Transverse colon (tissue), 4 donors: Measurements from ENCODE around the gene ARPC1A. TPM values are rescaled to one million over a fixed set of nuclear protein-coding genes. Genes with fewer than 3 reads are reported as not detected.
"Not testable (repeated sequence)": the region's sequence is repeated elsewhere in the genome, so short reads cannot be mapped to it uniquely, and the experiment has no call there.

Experiments
- DNase-seq: peaks from one replicate; pipeline ENCODE4 v3.0.0-alpha.2; 2019
- H3K27ac ChIP-seq, 4 donors: fragments of 200-600 bp; sonication (generic); 2 replicates each; pipeline ENCODE4 v1.5.1; 2016 to 2018; ENCODE audit warnings: inconsistent platforms in 4 of 4
- H3K27me3 ChIP-seq: fragments of 200-600 bp; sonication (generic); 2 replicates; pipeline ENCODE4 v1.5.1; 2017; ENCODE audit warnings: inconsistent platforms
- H3K36me3 ChIP-seq, 4 donors: fragments of 200-600 bp; sonication (generic); 2 replicates each; pipeline ENCODE4 v1.5.1; 2017 to 2019; ENCODE audit warnings: inconsistent platforms in 4 of 4
- H3K4me1 ChIP-seq, 4 donors: fragments of 200-600 bp; sonication (generic); 2 replicates each; pipeline ENCODE4 v1.5.1; 2017 to 2020; ENCODE audit warnings: inconsistent platforms in 4 of 4
- H3K4me3 ChIP-seq, 4 donors: fragments of 200-600 bp; sonication (generic); 1 replicate in 1 of 4; 2 replicates in 3 of 4; pipeline versions ENCODE4 v1.5.1 to v1.6.1; 2017 to 2019; ENCODE audit warnings: inconsistent platforms in 4 of 4
- H3K9me3 ChIP-seq, 2 donors: fragments of 200-600 bp; sonication (generic); 2 replicates each; pipeline ENCODE4 v1.5.1; 2017 to 2019; ENCODE audit warnings: inconsistent platforms in 2 of 2
- CTCF ChIP-seq, 5 experiments: fragments of 200-600 bp in 3 of 5; fragments of 450-650 bp in 2 of 5; sonication (generic) in 3 of 5; IDR thresholded peaks; 1 replicate in 2 of 5; 2 replicates in 3 of 5; pipeline ENCODE4 v1.5.1; 2016 to 2017; ENCODE audit warnings: antibody characterized with exemption in 5 of 5, inconsistent platforms in 3 of 5, mild to moderate bottlenecking in 2 of 5, moderate library complexity in 1 of 5
- EP300 ChIP-seq: sonication (generic); formaldehyde crosslinking; IDR thresholded peaks from one replicate; pipeline ENCODE4 v1.6.1; 2017; ENCODE audit warnings: antibody characterized with exemption, low read depth
- POLR2A ChIP-seq: fragments of 450-650 bp; IDR thresholded peaks from one replicate; pipeline ENCODE4 v1.6.1; 2016; ENCODE audit warnings: antibody characterized with exemption, mild to moderate bottlenecking, moderate library complexity
- POLR2AphosphoS5 ChIP-seq, 3 donors: sonication (generic); formaldehyde crosslinking; IDR thresholded peaks; one replicate each; pipeline ENCODE4 v1.6.1; 2016; ENCODE audit warnings: antibody characterized with exemption in 3 of 3
- WGBS, 2 donors: methylation state at CpG; one replicate each; pipeline ENCODE4 v1.1.5; 2018; ENCODE audit warnings: low coverage in 1 of 2; 5-methylcytosine and 5-hydroxymethylcytosine counted together
- in situ Hi-C, 4 donors: fragments of 200-750 bp; cut with MboI; loops; one replicate each; pipeline versions ENCODE4 v1.15.0 to v1.15.1; 2017; ENCODE audit warnings: low sequenced_read_pairs in 3 of 4, low pct_ligation_motif_present in 1 of 4, low pct_unique_long_range_greater_than_20kb in 1 of 4
- intact Hi-C: fragments of 100-400 bp; cut with DNase I; formaldehyde crosslinking; loops from one replicate; pipeline ENCODE4 v1.15.1; 2023; ENCODE audit warnings: low total_unique reads
- total RNA-seq, 4 donors: library from RNA; depleted of rRNA; stranded (reverse); fragments of >200 nt; gene quantifications; one replicate each; pipeline ENCODE4 v1.1.0, GENCODE V29; 2016

Gene ARPC1A
- total RNA-seq, 4 donors from 2014 or later: 104 to 186 (median 147) TPM

- H3K27me3 ChIP-seq, H3K9me3 ChIP-seq, intact Hi-C loops, in situ Hi-C loops, H3K4me3 ChIP-seq: not testable (repeated sequence)
- WGBS, 2 donors: 14 to 52% methylated on average over 1 to 8 of the region's 8 CpGs
- TF ChIP-seq POLR2AphosphoS5 (IDR thresholded peaks at IDR 0.05): peak; percentile 14 to 58 (median 46)
- Histone ChIP-seq H3K4me1 (peaks cover 18 to 55% (median 46%) of the 10 kb centered on the region in 4 donors), H3K27ac (peak overlapping the region; percentile 78 to 83 (median 80)), H3K36me3 (peaks cover 0 to 20% (median 7%) of the 10 kb centered on the region in 4 donors)
- DNase-seq: peak; percentile 34
Measured at GRCh38 chr7:99330314-99330961, 4.7 kb downstream of the ARPC1A start.

GRCh38 chr7:99331002-99331401, 5.3 kb downstream of the ARPC1A start:
- H3K4me3 ChIP-seq: no peak overlapping the region
- peaks cover 18 to 55% (median 46%) of the 10 kb centered on the region in 4 donors for H3K4me1 ChIP-seq
- peak overlapping the region; percentile 78 to 83 (median 80) for H3K27ac ChIP-seq
- DNase-seq: no peak
- 57 to 84% methylated on average over 1 to 2 of the region's 2 CpGs for WGBS, 2 donors
- TF ChIP-seq POLR2AphosphoS5 (IDR thresholded peaks at IDR 0.05) (no peak), CTCF (IDR thresholded peaks at IDR 0.05) (no peak), POLR2A (no peak), EP300 (no peak)
- H3K36me3 ChIP-seq: peaks cover 0 to 26% (median 7%) of the 10 kb centered on the region in 4 donors
- no peaks in the 10 kb centered on the region for H3K9me3 ChIP-seq
- intact Hi-C loops (no loop called here), in situ Hi-C loops (no loop called here)
- H3K27me3 ChIP-seq: no peaks in the 10 kb centered on the region

GRCh38 chr7:99339595-99339994, 13.9 kb downstream of the ARPC1A start:
- Histone ChIP-seq H3K36me3 (peaks cover 0 to 87% (median 25%) of the 10 kb centered on the region in 4 donors), H3K27ac (no peak overlapping the region), H3K9me3 (no peaks in the 10 kb centered on the region), H3K4me3 (no peak overlapping the region), H3K4me1 (no peaks in the 10 kb centered on the region), H3K27me3 (no peaks in the 10 kb centered on the region)
- 90 to 93% methylated on average over 2 to 3 of the region's 3 CpGs for WGBS, 2 donors
- intact Hi-C loops: no loop called here
- in situ Hi-C loops: no loop called here
- TF ChIP-seq EP300 (no peak), CTCF (IDR thresholded peaks at IDR 0.05) (no peak), POLR2A (no peak)
- DNase-seq: no peak

- H3K27ac ChIP-seq: peak overlapping the region in 1 of 4 donors; percentile 28
- 97 to 100% methylated on average over 3 of the region's 3 CpGs for WGBS, 2 donors
- in situ Hi-C loops (no loop called here), intact Hi-C loops (no loop called here)
- H3K27me3 ChIP-seq: no peaks in the 10 kb centered on the region
- no peaks in the 10 kb centered on the region for H3K9me3 ChIP-seq
- no peak overlapping the region for H3K4me3 ChIP-seq
- H3K36me3 ChIP-seq: peaks cover 0 to 80% (median 27%) of the 10 kb centered on the region in 4 donors
- H3K4me1 ChIP-seq: no peaks in the 10 kb centered on the region
- no peak for DNase-seq
- no peak for TF ChIP-seq CTCF (IDR thresholded peaks at IDR 0.05)
- no peak for TF ChIP-seq POLR2AphosphoS5 (IDR thresholded peaks at IDR 0.05)
- no peak for TF ChIP-seq POLR2A
- TF ChIP-seq EP300: no peak
Measured at GRCh38 chr7:99340659-99341058, 15.0 kb downstream of the ARPC1A start.
